Suppressor macrophage treated with lipopolysaccharide for 1 hour (primary cell): Measurements from ENCODE around the gene PAIP2B.
"Not testable (repeated sequence)": the region's sequence is repeated elsewhere in the genome, so short reads cannot be mapped to it uniquely, and the experiment has no call there.

ENCODE experiments used
- DNase-seq, 3 donors: peaks; one replicate each; pipeline ENCODE4 v3.0.0-alpha.2; 2020 to 2022

The PAIP2B gene, protein sequence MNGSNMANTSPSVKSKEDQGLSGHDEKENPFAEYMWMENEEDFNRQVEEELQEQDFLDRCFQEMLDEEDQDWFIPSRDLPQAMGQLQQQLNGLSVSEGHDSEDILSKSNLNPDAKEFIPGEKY

GRCh38 chr2:71226965-71227560 lies at the start of gene PAIP2B:
TSS of gene PAIP2B (minus strand) at chr2:71227103. CDS start at chr2:71202589, 24,514 bp downstream.
- DNase-seq: peak; percentile 98 to 100 (median 99)

DNA sequence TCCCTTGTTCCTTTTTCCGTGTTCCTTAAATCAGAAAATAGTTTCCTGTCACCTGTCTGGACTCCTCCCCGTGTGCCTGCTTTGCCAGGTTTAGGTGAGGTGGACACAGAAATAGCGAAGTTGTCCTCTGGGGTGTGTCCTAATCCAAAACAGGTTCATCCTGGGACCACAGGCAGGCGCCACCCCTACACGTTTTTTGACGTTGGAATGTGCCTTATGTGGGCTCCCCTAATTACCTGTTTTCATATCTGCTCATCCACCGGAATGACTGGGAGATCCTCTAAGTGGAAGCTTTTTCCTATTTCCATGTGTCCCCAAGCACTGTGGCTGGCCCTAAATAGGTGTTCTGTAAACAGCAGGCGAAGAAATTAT lies 49.0 kb upstream of the PAIP2B start:
- no peak for DNase-seq

DNA sequence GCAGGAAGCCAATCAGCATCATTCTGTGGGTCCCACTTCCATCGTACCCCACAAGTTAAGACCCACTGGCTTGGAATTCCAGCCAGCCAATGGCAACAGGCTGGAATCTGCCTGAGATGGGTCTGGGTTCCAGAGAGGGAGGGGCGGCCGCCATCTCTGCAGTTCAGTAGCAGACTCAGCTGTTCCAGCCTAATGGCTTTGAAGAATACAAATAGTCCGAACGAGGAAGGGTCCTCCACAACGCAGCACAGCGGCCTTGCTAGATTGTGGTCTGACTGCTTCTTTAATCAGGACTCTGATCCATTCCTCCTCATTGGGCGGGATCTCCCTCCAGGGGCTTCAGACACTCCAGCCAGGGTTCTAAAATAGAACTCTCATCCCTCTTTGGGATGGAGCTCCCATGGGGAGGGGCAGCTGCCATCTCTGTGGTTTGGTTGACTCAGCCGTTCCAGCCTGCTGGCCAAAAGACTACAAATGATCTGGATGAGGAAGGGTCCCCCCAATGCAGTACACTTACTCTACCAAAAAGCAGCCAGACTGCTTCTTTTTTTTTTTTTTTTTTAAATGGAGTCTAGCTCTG lies 42.7 kb upstream of the PAIP2B start:
- no peak for DNase-seq

DNA sequence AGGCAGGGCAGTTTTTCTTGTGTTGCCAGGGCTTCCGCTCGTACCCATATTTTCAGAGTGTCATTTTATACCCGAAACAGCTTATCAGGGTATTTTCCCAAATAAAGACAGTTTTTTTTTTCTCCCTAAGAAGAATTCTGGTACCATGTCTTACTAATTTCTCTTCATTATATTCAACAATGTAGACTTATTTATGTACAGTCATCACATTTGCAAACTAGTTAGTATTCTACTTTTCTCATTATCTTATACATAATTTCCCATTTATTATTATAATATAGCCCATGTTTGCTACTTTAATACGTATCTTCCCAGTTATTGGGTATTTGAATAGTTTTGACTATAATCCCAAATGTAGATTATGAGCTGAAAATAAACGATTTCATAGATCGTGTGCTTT lies 36.5 kb upstream of the PAIP2B start:
- no peak for DNase-seq

DNA sequence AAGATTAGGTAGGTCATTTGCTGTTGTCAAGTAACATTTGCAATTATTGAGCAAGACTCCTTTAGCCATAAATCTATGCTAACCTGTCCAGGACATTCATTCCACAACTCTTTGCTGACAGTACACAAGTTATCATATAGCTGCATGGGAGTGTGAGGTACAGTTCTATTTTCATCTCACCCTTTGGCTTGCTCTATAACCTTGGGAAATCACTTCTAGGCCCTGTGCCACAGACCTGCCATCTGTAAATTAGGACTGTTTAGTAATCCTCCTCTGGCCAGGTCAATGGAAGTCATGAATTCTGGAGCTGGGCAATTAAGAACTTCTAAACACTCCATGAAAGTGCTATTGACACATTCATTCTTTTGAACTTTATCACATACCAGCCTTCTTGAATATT lies 34.6 kb upstream of the PAIP2B start:
- no peak for DNase-seq

GRCh38 chr2:71256421-71256820 lies 29.5 kb upstream of the PAIP2B start:
- peak in 1 of 3 donors; percentile 7 for DNase-seq

GRCh38 chr2:71254776-71255175 lies 27.9 kb upstream of the PAIP2B start:
- no peak for DNase-seq

GRCh38 chr2:71254078-71254477 lies 27.2 kb upstream of the PAIP2B start:
- no peak for DNase-seq

DNA sequence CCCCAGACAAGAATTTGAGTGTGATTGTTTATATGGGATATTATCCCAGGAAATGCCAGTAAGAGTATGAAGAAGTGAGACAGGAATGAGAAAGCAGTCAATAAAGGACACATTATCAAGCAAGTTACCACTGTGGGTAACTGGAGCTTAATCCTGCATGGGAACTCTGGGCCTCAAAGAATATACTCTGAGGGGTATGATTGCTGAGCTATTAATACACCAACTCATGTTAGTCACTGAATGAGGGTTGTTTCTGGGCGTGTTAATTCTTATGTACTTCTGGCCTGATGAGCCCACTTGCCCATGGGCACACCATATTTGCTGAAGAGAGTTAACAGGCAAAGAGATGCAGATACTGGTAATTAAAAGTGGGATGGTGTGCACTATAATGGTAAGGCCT lies 26.6 kb upstream of the PAIP2B start:
- DNase-seq: no peak

GRCh38 chr2:71252862-71253261 lies 26.0 kb upstream of the PAIP2B start:
- DNase-seq: no peak

GRCh38 chr2:71250935-71251334 lies 24.0 kb upstream of the PAIP2B start:
- DNase-seq: no peak

DNA sequence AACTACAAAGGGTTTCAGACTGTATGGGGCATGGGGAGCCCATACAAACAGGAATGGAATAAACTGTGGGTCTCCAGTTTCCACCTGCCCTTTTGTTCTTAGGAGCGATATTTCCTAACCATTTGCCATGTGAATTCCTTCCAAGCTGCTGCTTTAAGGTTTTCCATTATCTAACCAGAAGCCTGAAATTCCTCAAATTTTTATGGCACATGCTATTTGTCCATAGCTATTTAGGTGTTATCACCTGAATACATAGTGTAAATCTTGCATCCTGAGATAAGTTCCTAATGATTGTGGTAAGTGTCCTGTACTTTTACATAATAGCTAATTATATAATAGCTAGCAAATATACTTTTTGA lies 17.4 kb upstream of the PAIP2B start:
- DNase-seq: no peak

DNA sequence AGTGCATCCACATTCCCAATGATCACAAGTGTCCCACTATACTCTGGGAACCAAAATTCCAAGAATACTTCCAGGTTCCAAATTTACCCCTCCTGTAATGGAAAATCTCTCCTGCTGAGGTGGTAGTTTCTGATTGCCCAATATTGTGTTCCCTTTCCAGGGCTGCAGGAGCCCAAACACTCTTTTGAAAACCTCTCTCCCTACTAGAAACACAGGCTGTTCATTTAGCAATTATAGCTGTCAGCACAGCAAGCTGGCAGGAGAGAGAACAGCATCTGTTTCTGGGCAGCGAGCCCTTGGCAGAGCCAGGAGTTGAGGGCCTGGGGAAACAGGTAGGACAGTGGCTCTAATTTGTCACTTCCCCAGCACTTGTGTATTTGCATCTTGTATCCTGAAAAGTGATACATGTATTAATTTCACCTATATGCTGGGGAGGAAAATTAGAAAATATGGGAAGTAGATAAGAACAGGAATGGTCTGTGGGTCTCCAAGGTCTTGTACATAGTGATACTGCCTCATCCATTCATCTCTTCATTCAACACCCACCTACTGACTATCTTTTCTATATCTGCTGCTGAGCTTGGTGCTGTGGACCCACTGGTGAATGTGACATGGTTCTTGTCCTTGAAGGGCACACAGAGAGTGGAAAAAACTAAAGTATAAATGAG lies 16.9 kb upstream of the PAIP2B start:
- no peak for DNase-seq

- no peak for DNase-seq
Measured at GRCh38 chr2:71240794-71241193, 13.9 kb upstream of the PAIP2B start.

DNA sequence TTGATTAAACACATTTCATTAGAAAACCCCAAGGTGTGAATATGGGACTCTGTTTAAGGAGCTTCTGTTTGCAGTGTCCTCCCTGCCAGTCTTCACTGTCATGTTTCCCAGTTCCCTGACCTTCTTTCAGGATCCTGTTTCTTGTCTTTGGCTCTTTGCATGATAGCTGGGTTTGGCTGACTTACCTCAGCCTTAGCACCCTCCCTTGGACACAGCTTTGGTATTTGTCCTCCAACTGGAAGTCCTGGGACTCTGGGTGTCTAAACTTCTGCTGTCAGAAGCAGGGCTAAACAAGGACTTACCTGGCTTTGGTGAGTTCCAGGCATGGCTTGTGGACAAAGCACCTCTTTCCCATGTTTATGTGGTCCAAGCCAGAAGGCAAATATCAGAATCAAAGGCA lies 11.2 kb upstream of the PAIP2B start:
- no peak for DNase-seq

DNA sequence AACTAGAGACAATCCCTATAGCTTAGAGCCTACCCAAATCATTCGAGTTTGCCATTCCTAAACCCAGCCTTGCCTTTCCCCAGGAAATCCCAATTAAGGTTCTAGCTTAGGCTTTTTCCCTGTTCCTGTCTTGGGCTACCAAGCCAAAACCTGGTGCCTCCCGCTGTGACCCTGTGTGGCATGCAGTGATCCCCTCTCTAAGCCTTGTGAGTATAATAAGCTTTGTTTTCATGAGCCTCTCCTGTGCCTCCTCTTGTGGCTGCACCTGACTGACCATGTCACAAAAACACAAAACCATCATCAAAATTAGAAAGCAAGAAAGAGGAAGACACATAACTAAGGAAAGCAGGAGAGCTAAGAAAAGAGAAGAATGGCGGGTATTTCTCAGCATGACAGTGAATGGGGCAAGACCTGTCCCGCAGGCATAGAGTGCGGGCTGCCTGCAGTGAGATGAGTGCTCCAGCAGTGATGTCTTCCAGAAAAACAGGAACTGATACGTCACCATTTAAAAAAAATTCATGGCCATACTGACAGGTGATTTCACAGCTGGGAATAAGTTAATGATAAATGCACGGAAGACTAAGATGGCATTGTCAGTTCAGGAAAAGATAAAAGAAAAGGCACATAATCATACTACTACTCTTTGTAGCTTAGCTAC lies 9.2 kb upstream of the PAIP2B start:
- peak in 2 of 3 donors; percentile 1 to 9 for DNase-seq

- not testable (repeated sequence) for DNase-seq
Measured at GRCh38 chr2:71233072-71233471, 6.2 kb upstream of the PAIP2B start.

DNA sequence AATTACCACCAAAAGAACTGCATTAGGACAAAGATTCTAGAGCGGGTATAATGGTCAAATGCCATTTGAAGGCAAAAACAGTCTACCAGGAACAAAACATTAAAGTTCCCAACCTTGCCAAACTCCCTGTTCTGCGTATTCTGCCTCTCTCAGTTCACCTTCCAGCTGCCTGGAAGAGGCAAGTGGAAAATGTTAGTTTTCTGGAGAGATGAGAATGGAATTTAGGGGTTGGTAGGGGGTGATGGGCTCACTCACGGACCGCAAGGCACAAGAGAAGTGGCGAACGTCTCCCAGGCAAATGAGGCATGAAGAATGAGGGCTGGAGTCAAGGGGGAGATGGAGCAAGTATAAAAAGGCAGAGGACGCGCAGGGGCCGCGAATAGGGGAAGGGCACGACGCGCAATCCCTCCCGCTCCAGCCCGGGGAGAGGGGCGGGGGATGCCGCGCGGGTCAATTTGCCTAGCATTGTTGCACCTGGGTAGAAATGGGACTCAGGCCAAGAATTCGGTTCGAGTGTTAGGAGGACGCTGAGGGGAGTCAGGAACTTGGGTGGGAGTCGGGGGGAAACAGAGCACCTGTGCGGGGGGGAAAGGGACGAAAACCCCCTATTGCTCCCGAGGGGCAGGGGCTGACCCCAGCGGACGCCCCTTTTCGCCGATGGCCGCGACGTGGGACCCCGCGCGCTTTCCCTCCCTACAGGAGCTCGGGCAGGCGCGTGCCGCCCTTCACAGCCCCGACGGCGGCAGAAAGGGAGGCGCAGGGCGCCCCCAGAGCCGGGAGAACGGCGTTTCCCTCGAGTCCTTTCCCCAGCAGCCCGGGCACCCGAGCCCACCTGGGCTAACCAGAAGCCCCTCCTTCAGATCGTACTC lies 573 bp downstream of the PAIP2B start:
- peak in 1 of 3 donors; percentile 16 for DNase-seq

DNA sequence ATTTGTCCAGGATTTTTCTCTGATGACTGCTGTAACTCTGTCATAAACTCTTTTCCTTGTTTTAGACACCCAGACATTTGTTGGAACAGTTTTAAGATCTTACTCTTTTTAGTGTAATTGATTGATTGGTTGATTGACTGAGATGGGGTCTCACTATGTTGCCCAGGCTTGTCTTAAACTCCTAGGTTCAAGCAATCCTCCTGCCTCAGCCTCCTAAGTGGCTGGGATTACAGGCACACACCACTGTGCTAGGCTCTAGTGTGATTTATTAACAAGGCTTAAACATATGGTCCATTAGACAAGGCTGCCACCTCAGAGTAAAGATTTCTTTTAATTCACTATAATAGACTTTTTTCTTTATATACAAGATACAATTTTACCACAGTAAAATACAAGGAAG lies 2.0 kb downstream of the PAIP2B start:
- no peak for DNase-seq

DNA sequence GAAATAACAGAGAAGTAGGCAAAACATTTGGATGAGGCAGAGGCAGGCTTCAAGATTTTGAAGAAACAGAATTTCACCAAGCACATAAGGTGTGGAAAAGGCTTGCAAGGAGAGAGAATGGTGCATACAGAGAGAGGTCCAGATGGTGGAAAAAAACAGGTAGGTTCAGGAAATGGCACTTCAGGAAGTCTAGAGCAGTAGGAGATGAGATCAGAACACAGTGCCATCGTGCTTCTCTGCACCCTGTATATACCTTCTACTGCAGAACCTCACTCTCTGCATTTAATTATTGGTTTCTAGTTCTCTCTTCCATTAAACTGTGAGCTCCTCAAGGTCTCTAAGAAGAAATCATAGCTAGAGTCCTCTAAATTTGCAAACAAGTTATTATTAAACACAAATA lies 2.4 kb downstream of the PAIP2B start:
- no peak for DNase-seq

DNA sequence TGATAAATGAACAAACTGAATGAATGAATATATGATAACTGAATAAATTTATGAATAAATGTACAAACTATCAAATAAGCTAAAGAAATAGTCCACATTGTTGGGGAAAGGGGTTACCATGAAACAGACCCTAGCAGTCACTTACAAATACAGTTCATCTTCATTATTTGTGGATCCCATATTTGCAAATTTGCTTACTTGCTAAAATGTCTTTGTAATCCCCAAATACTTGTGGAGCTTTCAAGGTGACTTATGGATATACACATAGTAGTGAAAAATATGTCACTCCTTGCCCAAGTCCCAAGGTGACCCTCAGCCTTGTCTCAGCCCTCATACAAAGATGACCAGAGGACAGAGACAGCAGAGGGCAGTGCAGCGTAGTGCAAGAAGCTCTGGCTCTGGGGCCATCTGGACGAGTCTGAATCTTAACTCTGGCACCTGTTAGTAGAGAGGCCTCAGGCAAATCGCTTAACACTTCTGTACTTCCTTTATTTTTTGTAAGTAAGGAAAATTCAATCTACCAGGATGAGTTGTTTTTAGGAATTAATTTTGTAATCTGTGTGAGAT lies 3.1 kb downstream of the PAIP2B start:
- peak; percentile 46 to 65 (median 48) for DNase-seq

DNA sequence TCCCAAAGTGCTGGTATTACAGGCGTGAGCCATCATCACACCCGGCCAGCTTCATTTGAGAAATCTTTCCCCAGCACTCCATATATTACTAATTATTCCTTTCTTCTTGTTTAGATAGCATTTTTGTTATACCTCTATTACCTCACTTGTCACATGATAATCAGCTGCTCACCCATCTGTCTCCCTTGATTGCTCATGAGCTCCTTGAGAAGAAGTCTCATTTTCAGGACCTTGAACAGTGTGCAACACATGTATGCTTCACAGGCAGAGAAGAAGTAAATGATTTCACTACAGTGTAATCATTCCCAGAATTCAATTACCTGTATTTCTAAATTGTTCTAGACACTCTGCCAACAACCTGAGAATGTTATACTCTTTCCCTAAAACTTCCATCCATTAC lies 6.2 kb downstream of the PAIP2B start:
- DNase-seq: no peak

- DNase-seq: no peak
Measured at GRCh38 chr2:71216501-71216900, 10.4 kb downstream of the PAIP2B start.
